Endothelial cell of umbilical vein (primary cell): ENCODE measurements around the gene EPB41L3. TPM values are rescaled to one million over a fixed set of nuclear protein-coding genes. Genes with fewer than 3 reads are reported as not detected.

ENCODE experiments used
- BruUV-seq: library from RNA; stranded (reverse); fragments of 400-500 nt; replicated peaks from 2 replicates; lab custom pipeline; 2021; lab: Mats Ljungman, UMichigan
- CTCF ChIA-PET: fragments of 300-600, 350-600 bp; sonication (Branson Sonifier 250); formaldehyde crosslinking; loops from one replicate; lab custom pipeline; 2021; ENCODE audit warnings: antibody characterized with exemption, inconsistent platforms; lab: Charles Lee
- POLR2A ChIA-PET: fragments of 300-600, 350-600 bp; sonication (Branson Sonifier 250); formaldehyde crosslinking; loops from one replicate; lab custom pipeline; 2021; ENCODE audit warnings: antibody characterized with exemption, inconsistent platforms; lab: Charles Lee
- DNase-seq: peaks from one replicate; pipeline ENCODE4 v3.0.0-alpha.2; 2011; ENCODE audit warnings: low read depth, low spot score
- FAIRE-seq: peaks from 2 replicates; lab custom pipeline; 2011; peaks lifted over from hg19 to GRCh38; lab: Jason Lieb, UNC
- H2AFZ ChIP-seq: 2 replicates; pipeline ENCODE4 v1.6.0; 2012; ENCODE audit warnings: low read depth, low read length, control low read depth, inconsistent platforms
- H3K27ac ChIP-seq: 2 replicates; pipeline ENCODE4 v1.5.1; 2011; ENCODE audit warnings: low read depth, mild to moderate bottlenecking, control low read depth, low read length, moderate library complexity; ENCODE audit not compliant: insufficient read depth
- H3K27me3 ChIP-seq, 2 experiments: 2 replicates each; pipeline versions ENCODE4 v1.6.0 to v1.6.1; 2011; ENCODE audit warnings: low read length in 2 of 2, mixed read lengths in 1 of 2; ENCODE audit not compliant: control insufficient read depth in 2 of 2, insufficient read depth in 2 of 2
- H3K36me3 ChIP-seq, 2 experiments: 2 replicates in 1 of 2; 3 replicates in 1 of 2; pipeline ENCODE4 v1.5.1; 2011; ENCODE audit warnings: low read length in 2 of 2, mild to moderate bottlenecking in 1 of 2, moderate library complexity in 1 of 2; ENCODE audit not compliant: control insufficient read depth in 2 of 2, insufficient read depth in 2 of 2; ENCODE audit errors: extremely low read depth in 1 of 2
- H3K4me1 ChIP-seq: 3 replicates; pipeline ENCODE4 v1.5.1; 2011; ENCODE audit warnings: mild to moderate bottlenecking, low read length; ENCODE audit not compliant: control insufficient read depth, insufficient read depth; ENCODE audit errors: extremely low read depth
- H3K4me2 ChIP-seq: 2 replicates; pipeline ENCODE4 v1.6.1; 2011; ENCODE audit warnings: low read length, control low read depth, mixed read lengths; ENCODE audit not compliant: insufficient read depth
- H3K4me3 ChIP-seq, 3 experiments: fragments of 200-600 bp in 1 of 3; sonication (generic), shearing (Covaris generic) in 1 of 3; replicated peaks in 1 of 3; 2 replicates each; pipeline ENCODE4 v1.5.1; 2011 to 2016; ENCODE audit warnings: control low read depth in 3 of 3, low read length in 3 of 3, mild to moderate bottlenecking in 2 of 3, inconsistent platforms in 1 of 3, low read depth in 1 of 3, moderate library complexity in 1 of 3; ENCODE audit not compliant: insufficient read depth in 1 of 3
- H3K79me2 ChIP-seq: 2 replicates; pipeline ENCODE4 v1.6.0; 2012; ENCODE audit warnings: low read length, inconsistent platforms; ENCODE audit not compliant: control insufficient read depth, insufficient read depth
- H3K9ac ChIP-seq: replicated peaks from 2 replicates; pipeline ENCODE3; 2011; ENCODE audit warnings: low read length, control low read depth; ENCODE audit not compliant: insufficient read depth; ENCODE audit errors: extremely low read depth
- H3K9me1 ChIP-seq: replicated peaks from 3 replicates; pipeline ENCODE4 v1.6.0; 2011; ENCODE audit warnings: mild to moderate bottlenecking, low read length; ENCODE audit not compliant: control insufficient read depth, insufficient read depth; ENCODE audit errors: extremely low read depth
- H3K9me3 ChIP-seq: replicated peaks from 2 replicates; pipeline ENCODE4 v1.5.1; 2012; ENCODE audit warnings: low read length, inconsistent platforms; ENCODE audit not compliant: control insufficient read depth, insufficient read depth
- H4K20me1 ChIP-seq: replicated peaks from 2 replicates; pipeline ENCODE3; 2011; ENCODE audit warnings: mild to moderate bottlenecking, low read length; ENCODE audit not compliant: control insufficient read depth, insufficient read depth; ENCODE audit errors: extremely low read depth
- CTCF ChIP-seq, 2 donors: IDR thresholded peaks; 1 replicate in 1 of 2; 2 replicates in 1 of 2; pipeline ENCODE4 v1.5.1; 2011; ENCODE audit warnings: low read length in 2 of 2, mild to moderate bottlenecking in 2 of 2, moderate library complexity in 2 of 2, control low read depth in 1 of 2, inconsistent platforms in 1 of 2, low read depth in 1 of 2; ENCODE audit not compliant: insufficient read depth in 1 of 2; ENCODE audit errors: extremely low read depth in 1 of 2
- EZH2 ChIP-seq: IDR thresholded peaks from 2 replicates; pipeline ENCODE4 v1.6.1; 2012; ENCODE audit warnings: borderline replicate concordance, low read depth, mild to moderate bottlenecking, moderate library complexity, low read length, inconsistent platforms; ENCODE audit not compliant: severe bottlenecking
- FOS ChIP-seq: IDR thresholded peaks from 2 replicates; pipeline ENCODE4 v1.6.1; 2011; ENCODE audit warnings: mild to moderate bottlenecking, low read length, moderate library complexity, borderline replicate concordance; ENCODE audit not compliant: insufficient read depth
- GATA2 ChIP-seq: IDR thresholded peaks from 2 replicates; pipeline ENCODE4 v1.7.0; 2011; ENCODE audit warnings: low read depth, mild to moderate bottlenecking, moderate library complexity, mixed read lengths, low read length; ENCODE audit not compliant: insufficient read length, insufficient read depth
- JUN ChIP-seq: IDR thresholded peaks from 2 replicates; pipeline ENCODE4 v1.6.1; 2011; ENCODE audit warnings: borderline replicate concordance, low read depth; ENCODE audit not compliant: insufficient read length, insufficient read depth
- MYC ChIP-seq: IDR thresholded peaks from one replicate; pipeline ENCODE4 v1.6.1; 2011; ENCODE audit warnings: mild to moderate bottlenecking, low read depth, low read length
- POLR2A ChIP-seq: IDR thresholded peaks from 2 replicates; pipeline ENCODE4 v1.6.1; 2012; ENCODE audit warnings: low read depth, mild to moderate bottlenecking, control low read depth, low read length
- POLR2AphosphoS5 ChIP-seq: IDR thresholded peaks from 2 replicates; pipeline ENCODE4 v1.6.1; 2012; ENCODE audit warnings: low read depth, mild to moderate bottlenecking, control low read depth, low read length, moderate library complexity; ENCODE audit not compliant: insufficient read depth
- dilution Hi-C: fragments of 300-500 bp; cut with MboI; formaldehyde crosslinking; loops from one replicate; pipeline ENCODE4 v1.15.0; 2019; ENCODE audit warnings: low sequenced_read_pairs; ENCODE audit not compliant: extremely low pct_ligation_motif_present
- intact Hi-C: fragments of 100-400 bp; cut with micrococcal nuclease; formaldehyde crosslinking; loops from one replicate; pipeline ENCODE4 v1.10.0; 2022
- polyA plus RNA-seq, 4 experiments: library from polyadenylated mRNA; depleted of rRNA in 3 of 4; stranded (reverse) in 3 of 4; unstranded in 1 of 4; fragments of >200 nt; gene quantifications; 2 replicates each; pipeline versions ENCODE4 v1.2.1 to v1.2.3, GENCODE V29; 2011 to 2012; ENCODE audit warnings: missing spikeins in 1 of 4
- total RNA-seq: library from RNA; stranded (reverse); gene quantifications from 2 replicates; pipeline ENCODE4 v1.2.3, GENCODE V29; 2021
- TF ChIP-seq, protein P1 (sequence below): IDR thresholded peaks from 2 replicates; pipeline ENCODE4 v1.6.1; 2011; ENCODE audit not compliant: insufficient read depth, insufficient read length

The EPB41L3 gene
- total and polyA plus RNA-seq, 2 donors (not counting 3 experiments of a cell fraction or from before 2014, with no cell fraction given) = 38.9 to 114 TPM

- DNase-seq = peak; percentile 54
- Histone ChIP-seq H3K79me2 (peaks cover 60% of the 10 kb centered on the region), H3K4me2 (peak overlapping the region; percentile 93), H3K9ac (peak overlapping the region; percentile 92), H3K27ac (peak overlapping the region; percentile 81), H3K9me1 (no peaks in the 10 kb centered on the region), H3K9me3 (no peaks in the 10 kb centered on the region), H3K36me3 (no peaks in the 10 kb centered on the region), H2AFZ (peak overlapping the region; percentile 99), H3K4me1 (peaks cover 28% of the 10 kb centered on the region), H4K20me1 (peaks cover 4% of the 10 kb centered on the region), H3K4me3 (peak overlapping the region; percentile 85 to 93 (median 90)), H3K27me3 (no peaks in the 10 kb centered on the region)
- POLR2A ChIA-PET = interaction anchor here (0.6 kb wide), 1 partner anchor 279 kb away, joined by 3 read pairs; no protein-coding TSS in a partner anchor
- no TSS peak for BruUV-seq
- intact Hi-C loops = loop anchor here (2.0 to 10.0 kb wide), 4 partner anchors 28 to 468 kb away; no protein-coding TSS in a partner anchor
- TF ChIP-seq POLR2A (peak; percentile 24), GATA2 (no peak)
- dilution Hi-C loops = no loop called here
- CTCF ChIA-PET = interaction anchor here (1.2 to 1.4 kb wide), 2 partner anchors 85 to 117 kb away, joined by 3 to 4 read pairs; no protein-coding TSS in a partner anchor
- no peak for FAIRE-seq
Observed at GRCh38 chr18:5542515-5543035, 1.2 kb downstream of the EPB41L3 start.

DNA sequence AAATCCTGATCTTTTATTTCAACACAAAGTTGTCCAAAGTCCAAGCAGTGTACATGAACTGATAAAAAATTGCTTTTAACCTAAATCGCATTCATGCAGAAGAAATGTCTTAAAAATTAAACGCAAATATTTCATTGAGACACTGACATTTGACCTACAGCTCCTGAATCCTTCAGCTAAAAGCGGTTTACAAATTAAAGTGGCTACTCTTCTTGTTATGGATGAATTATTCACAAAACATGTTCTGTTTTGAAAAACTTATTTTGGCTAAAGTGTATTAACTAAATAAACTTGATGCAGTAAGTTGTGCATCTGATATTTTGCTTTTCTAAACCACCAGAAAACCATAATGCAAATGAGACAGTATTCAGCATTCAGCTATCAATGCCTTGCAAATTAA, 2.2 kb downstream of the EPB41L3 start:
- H3K9me1 ChIP-seq = no peaks in the 10 kb centered on the region
- H3K36me3 ChIP-seq = no peaks in the 10 kb centered on the region
- ChIA-PET POLR2A (no interaction called here), CTCF (interaction anchor here (0.8 to 1.4 kb wide), 3 partner anchors 11 to 116 kb away, joined by 3 to 4 read pairs (median 3); no protein-coding TSS in a partner anchor)
- dilution Hi-C loops = no loop called here
- H3K9ac ChIP-seq = peak overlapping the region; percentile 12
- intact Hi-C loops = loop anchor here (2.0 to 10.0 kb wide), 4 partner anchors 29 to 467 kb away; no protein-coding TSS in a partner anchor
- H3K4me1 ChIP-seq = peaks cover 28% of the 10 kb centered on the region
- DNase-seq (no peak), FAIRE-seq (no peak)
- peaks cover 7% of the 10 kb centered on the region for H4K20me1 ChIP-seq
- H3K27me3 ChIP-seq = no peaks in the 10 kb centered on the region
- no TSS peak for BruUV-seq
- no peak overlapping the region for H3K4me3 ChIP-seq
- no peak overlapping the region for H3K27ac ChIP-seq
- H3K9me3 ChIP-seq = no peaks in the 10 kb centered on the region
- no peak for TF ChIP-seq FOS
- TF ChIP-seq, protein P1, sequence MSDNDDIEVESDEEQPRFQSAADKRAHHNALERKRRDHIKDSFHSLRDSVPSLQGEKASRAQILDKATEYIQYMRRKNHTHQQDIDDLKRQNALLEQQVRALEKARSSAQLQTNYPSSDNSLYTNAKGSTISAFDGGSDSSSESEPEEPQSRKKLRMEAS = no peak
- TF ChIP-seq POLR2AphosphoS5 = no peak
- no peak for TF ChIP-seq GATA2
- no peak for TF ChIP-seq CTCF (IDR thresholded peaks at IDR 0.05; ENCODE audit: extremely low read depth in 1 of 2, insufficient read depth in 1 of 2, low read depth in 1 of 2, low read length in 2 of 2)
- TF ChIP-seq EZH2 = no peak
- no peak for TF ChIP-seq MYC
- no peak for TF ChIP-seq JUN
- TF ChIP-seq POLR2A = no peak
- no peak overlapping the region for H2AFZ ChIP-seq
- H3K79me2 ChIP-seq = peaks cover 69% of the 10 kb centered on the region
- H3K4me2 ChIP-seq = peak overlapping the region; percentile 93
